Coronary artery (tissue), 2 donors: ENCODE measurements around the gene ZNF275.
"Not testable (repeated sequence)": the region's sequence is repeated elsewhere in the genome, so short reads cannot be mapped to it uniquely, and the experiment has no call there.

Source experiments
- DNase-seq: peaks from one replicate; pipeline ENCODE4 v3.0.0-alpha.2; 2017; ENCODE audit warnings: low spot score
- H3K27ac ChIP-seq, 2 donors: fragments of 200-600 bp; sonication (generic); one replicate each; pipeline ENCODE4 v1.5.1; 2016 to 2019
- H3K4me3 ChIP-seq: fragments of 200-600 bp; sonication (generic); 2 replicates; pipeline ENCODE4 v1.5.1; 2016; ENCODE audit warnings: mild to moderate bottlenecking, moderate library complexity
- CTCF ChIP-seq: fragments of 200-600 bp; sonication (generic); IDR thresholded peaks from one replicate; pipeline ENCODE4 v1.5.1; 2019; ENCODE audit warnings: antibody characterized with exemption

The ZNF275 gene

GRCh38 chrX:153312041-153312440 lies 21.9 kb upstream of the ZNF275 start:
- no peak overlapping the region for H3K4me3 ChIP-seq
- H3K27ac ChIP-seq: no peak overlapping the region
- TF ChIP-seq CTCF: no peak
- DNase-seq: no peak

- Histone ChIP-seq H3K27ac (no peak overlapping the region), H3K4me3 (no peak overlapping the region)
- no peak for TF ChIP-seq CTCF
- DNase-seq: no peak
Observed at GRCh38 chrX:153312842-153313241, 21.1 kb upstream of the ZNF275 start.

- Histone ChIP-seq H3K4me3 (no peak overlapping the region), H3K27ac (no peak overlapping the region)
- no peak for TF ChIP-seq CTCF
- DNase-seq: no peak
Observed at GRCh38 chrX:153317306-153317705, 16.6 kb upstream of the ZNF275 start.

- peak; percentile 57 for DNase-seq
- H3K27ac ChIP-seq: no peak overlapping the region
- no peak for TF ChIP-seq CTCF
- H3K4me3 ChIP-seq: no peak overlapping the region
Observed at GRCh38 chrX:153317996-153318722, 15.8 kb upstream of the ZNF275 start.

- no peak for TF ChIP-seq CTCF
- no peak overlapping the region for H3K27ac ChIP-seq
- no peak overlapping the region for H3K4me3 ChIP-seq
- DNase-seq: peak; percentile 61
Observed at GRCh38 chrX:153318811-153319210, 15.1 kb upstream of the ZNF275 start.

- TF ChIP-seq CTCF: no peak
- Histone ChIP-seq H3K4me3 (no peak overlapping the region), H3K27ac (no peak overlapping the region)
- peak; percentile 40 for DNase-seq
Observed at GRCh38 chrX:153319295-153320046, 14.5 kb upstream of the ZNF275 start.

- peak; percentile 21 for DNase-seq
- H3K27ac ChIP-seq, H3K4me3 ChIP-seq: not testable (repeated sequence)
Observed at GRCh38 chrX:153320047-153320443, 13.9 kb upstream of the ZNF275 start.
